Sigmoid colon (tissue), 7 donors: ENCODE measurements around the gene MIEF1. TPM values are rescaled to one million over a fixed set of nuclear protein-coding genes. Genes with fewer than 3 reads are reported as not detected.

ENCODE experiments used
- DNase-seq: peaks from one replicate; pipeline ENCODE4 v3.0.0-alpha.2; 2019
- H3K27ac ChIP-seq, 4 donors: fragments of 200-600 bp; sonication (generic); one replicate each; pipeline ENCODE4 v1.5.1; 2016 to 2019; ENCODE audit warnings: mild to moderate bottlenecking in 1 of 4
- H3K27me3 ChIP-seq, 3 donors: fragments of 200-600 bp; sonication (generic); one replicate each; pipeline ENCODE4 v1.5.1; 2019; ENCODE audit warnings: mild to moderate bottlenecking in 1 of 3
- H3K36me3 ChIP-seq, 4 donors: fragments of 200-600 bp; sonication (generic); one replicate each; pipeline ENCODE4 v1.5.1; 2016 to 2019
- H3K4me1 ChIP-seq, 4 donors: fragments of 200-600 bp; sonication (generic); one replicate each; pipeline ENCODE4 v1.5.1; 2017 to 2019
- H3K4me3 ChIP-seq, 4 donors: fragments of 200-600 bp; sonication (generic); one replicate each; pipeline ENCODE4 v1.5.1; 2017 to 2019; ENCODE audit warnings: mild to moderate bottlenecking in 2 of 4, moderate library complexity in 1 of 4
- H3K9me3 ChIP-seq, 4 donors: fragments of 200-600 bp in 3 of 4; sonication (generic) in 3 of 4; one replicate each; pipeline versions ENCODE4 v1.5.1 to v1.6.1; 2013 to 2019
- EP300 ChIP-seq, 4 donors: sonication (generic); formaldehyde crosslinking; IDR thresholded peaks; one replicate each; pipeline ENCODE4 v1.6.1; 2017; ENCODE audit warnings: antibody characterized with exemption in 4 of 4
- POLR2A ChIP-seq, 2 donors: fragments of 450-650 bp; IDR thresholded peaks; one replicate each; pipeline ENCODE4 v1.6.1; 2016; ENCODE audit warnings: antibody characterized with exemption in 2 of 2, mild to moderate bottlenecking in 2 of 2, moderate library complexity in 2 of 2
- POLR2AphosphoS5 ChIP-seq, 4 donors: sonication (generic); formaldehyde crosslinking; IDR thresholded peaks; one replicate each; pipeline ENCODE4 v1.6.1; 2017; ENCODE audit warnings: antibody characterized with exemption in 4 of 4
- WGBS, 2 donors: extraction: QIAGEN DNeasy Blood & Tissue Kit; methylation state at CpG; one replicate each; pipeline ENCODE4 v1.1.7; 2013; 5-methylcytosine and 5-hydroxymethylcytosine counted together
- intact Hi-C: fragments of 100-400 bp; cut with DNase I; formaldehyde crosslinking; loops from one replicate; pipeline ENCODE4 v1.15.1; 2023
- polyA plus RNA-seq, 3 donors: library from polyadenylated mRNA; stranded (reverse); fragments of 200-250 nt; gene quantifications; one replicate each; pipeline ENCODE4 v1.2.3, GENCODE V29; 2013
- total RNA-seq, 4 donors: library from RNA; depleted of rRNA; stranded (reverse); fragments of >200 nt; gene quantifications; one replicate each; pipeline ENCODE4 v1.1.0, GENCODE V29; 2016
- TF ChIP-seq, protein P1 (sequence below), 4 experiments: fragments of 450-650 bp in 3 of 4; fragments of 200-600 bp in 1 of 4; IDR thresholded peaks; one replicate each; pipeline ENCODE4 v1.5.1; 2016 to 2019; ENCODE audit warnings: antibody characterized with exemption in 4 of 4, mild to moderate bottlenecking in 3 of 4, moderate library complexity in 2 of 4
- donor health status: healthy with polysubstance abuse.
- donor health status: Bipolar disorder and iron deficiency.
- donor health status: healthy.

Gene MIEF1
- total and polyA plus RNA-seq, 7 donors = 9.0 to 25.4 (median 14.2) TPM

DNA sequence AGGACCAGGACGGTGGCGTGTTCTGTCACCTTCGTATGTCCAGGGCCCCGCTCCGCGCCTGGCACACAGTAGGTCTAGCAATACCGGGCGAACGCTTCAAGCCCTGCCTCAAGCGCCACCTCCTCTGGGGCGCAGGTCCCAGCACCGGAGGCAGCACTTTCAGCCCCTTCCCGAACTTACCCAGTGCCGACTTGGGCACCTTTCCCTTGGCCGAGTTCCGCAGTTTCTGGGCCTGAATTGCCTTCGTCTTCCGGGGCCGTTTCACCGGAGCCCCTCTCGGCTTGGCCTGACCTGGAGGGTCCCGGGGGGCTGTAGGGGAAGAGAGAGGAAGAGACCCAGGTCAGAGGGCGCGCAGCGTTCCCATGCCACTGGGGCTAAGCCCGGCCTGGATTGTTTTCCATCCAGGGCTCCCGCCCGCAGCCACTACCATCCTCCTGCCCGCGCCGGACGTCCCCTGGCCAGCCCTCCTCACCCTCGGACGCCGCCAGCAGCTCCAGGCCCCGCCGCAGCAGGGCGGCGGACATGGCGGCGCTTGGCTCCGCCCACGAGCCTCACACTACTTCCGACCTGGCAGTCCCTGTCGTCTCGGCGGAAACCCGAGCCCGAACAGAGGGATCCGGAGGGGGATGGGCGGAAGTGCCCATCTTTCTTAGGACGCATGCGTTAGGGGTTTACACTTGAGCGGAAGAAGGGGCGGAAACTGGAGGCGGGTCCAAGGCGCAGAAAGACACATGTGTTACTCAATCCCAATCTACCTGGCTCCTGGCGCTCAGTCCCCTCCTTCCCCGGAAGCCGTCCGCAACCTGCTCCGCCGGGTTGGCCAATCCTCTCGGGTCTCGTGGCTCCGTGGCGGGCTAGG is 30.4 kb downstream of the MIEF1 start, which contains the start of gene RPS19BP1:
TSS of gene RPS19BP1 (minus strand) at position 534 of the 859 bp plus-strand sequence. CDS start at position 524, 10 bp downstream.
- intact Hi-C loops = loop anchor here (5.0 kb wide), 4 partner anchors 380 to 660 kb away; partner anchors contain the start of genes CBX7 and TNRC6B

DNA sequence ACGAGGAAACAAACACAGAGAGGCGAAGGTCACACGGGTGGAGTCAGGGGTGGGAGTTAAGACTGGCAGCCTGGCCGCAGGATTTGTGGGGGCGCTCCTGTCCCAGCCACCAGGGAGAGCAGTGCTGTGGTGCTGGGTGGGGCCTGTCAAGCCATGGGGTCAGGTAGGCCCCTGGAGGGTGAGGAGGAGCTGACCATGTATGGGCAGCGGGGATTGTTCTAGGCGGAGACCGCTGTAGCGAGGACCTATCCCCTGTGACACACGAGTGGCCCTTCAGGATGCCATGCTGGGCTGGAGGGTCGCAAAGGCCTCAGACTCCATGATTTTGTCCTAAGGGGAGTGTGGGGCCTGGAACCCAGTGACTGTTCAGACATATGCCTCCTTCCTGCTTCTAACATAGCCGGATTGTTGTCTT is 32.0 kb downstream of the MIEF1 start:
- Histone ChIP-seq H3K4me3 (peak overlapping the region in 1 of 4 donors; percentile 13), H3K9me3 (no peaks in the 10 kb centered on the region), H3K4me1 (peaks cover 2 to 44% (median 40%) of the 10 kb centered on the region in 4 donors), H3K36me3 (peaks cover 0 to 14% (median 6%) of the 10 kb centered on the region in 4 donors), H3K27me3 (no peaks in the 10 kb centered on the region), H3K27ac (peak overlapping the region in 3 of 4 donors; percentile 41 to 99 (median 48))
- no peak for TF ChIP-seq POLR2AphosphoS5 (IDR thresholded peaks at IDR 0.05)
- 68 to 82% methylated on average over 12 of the region's 12 CpGs for WGBS, 2 donors
- intact Hi-C loops = loop anchor here (2.0 to 5.0 kb wide), 6 partner anchors 382 to 813 kb away; partner anchors contain the start of genes ADSL, CBX7 and TNRC6B
- no peak for DNase-seq

More for the DNA sequence above, 30.4 kb downstream of the MIEF1 start, which contains the start of gene RPS19BP1:
- Histone ChIP-seq H3K9me3 (no peaks in the 10 kb centered on the region), H3K27me3 (no peaks in the 10 kb centered on the region), H3K27ac (peak within 1 kb of the TSS; percentile 85 to 99 (median 88)), H3K4me1 (peaks cover 3 to 60% (median 57%) of the 10 kb centered on the region in 4 donors), H3K4me3 (peak within 1 kb of the TSS; percentile 60 to 98 (median 78)), H3K36me3 (peaks cover 0 to 14% (median 6%) of the 10 kb centered on the region in 4 donors)
- TF ChIP-seq POLR2AphosphoS5 (IDR thresholded peaks at IDR 0.05) (peak; percentile 82 to 96 (median 95)), POLR2A (IDR thresholded peaks at IDR 0.05) (peak; percentile 84 to 89), EP300 (IDR thresholded peaks at IDR 0.05) (peak in 1 of 4 donors; percentile 76)
- TF ChIP-seq, protein P1, sequence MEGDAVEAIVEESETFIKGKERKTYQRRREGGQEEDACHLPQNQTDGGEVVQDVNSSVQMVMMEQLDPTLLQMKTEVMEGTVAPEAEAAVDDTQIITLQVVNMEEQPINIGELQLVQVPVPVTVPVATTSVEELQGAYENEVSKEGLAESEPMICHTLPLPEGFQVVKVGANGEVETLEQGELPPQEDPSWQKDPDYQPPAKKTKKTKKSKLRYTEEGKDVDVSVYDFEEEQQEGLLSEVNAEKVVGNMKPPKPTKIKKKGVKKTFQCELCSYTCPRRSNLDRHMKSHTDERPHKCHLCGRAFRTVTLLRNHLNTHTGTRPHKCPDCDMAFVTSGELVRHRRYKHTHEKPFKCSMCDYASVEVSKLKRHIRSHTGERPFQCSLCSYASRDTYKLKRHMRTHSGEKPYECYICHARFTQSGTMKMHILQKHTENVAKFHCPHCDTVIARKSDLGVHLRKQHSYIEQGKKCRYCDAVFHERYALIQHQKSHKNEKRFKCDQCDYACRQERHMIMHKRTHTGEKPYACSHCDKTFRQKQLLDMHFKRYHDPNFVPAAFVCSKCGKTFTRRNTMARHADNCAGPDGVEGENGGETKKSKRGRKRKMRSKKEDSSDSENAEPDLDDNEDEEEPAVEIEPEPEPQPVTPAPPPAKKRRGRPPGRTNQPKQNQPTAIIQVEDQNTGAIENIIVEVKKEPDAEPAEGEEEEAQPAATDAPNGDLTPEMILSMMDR (IDR thresholded peaks at IDR 0.05) = no peak
- peak; percentile 100 for DNase-seq
- WGBS, 2 donors = 0% methylated on average over 67 of the region's 67 CpGs

DNA sequence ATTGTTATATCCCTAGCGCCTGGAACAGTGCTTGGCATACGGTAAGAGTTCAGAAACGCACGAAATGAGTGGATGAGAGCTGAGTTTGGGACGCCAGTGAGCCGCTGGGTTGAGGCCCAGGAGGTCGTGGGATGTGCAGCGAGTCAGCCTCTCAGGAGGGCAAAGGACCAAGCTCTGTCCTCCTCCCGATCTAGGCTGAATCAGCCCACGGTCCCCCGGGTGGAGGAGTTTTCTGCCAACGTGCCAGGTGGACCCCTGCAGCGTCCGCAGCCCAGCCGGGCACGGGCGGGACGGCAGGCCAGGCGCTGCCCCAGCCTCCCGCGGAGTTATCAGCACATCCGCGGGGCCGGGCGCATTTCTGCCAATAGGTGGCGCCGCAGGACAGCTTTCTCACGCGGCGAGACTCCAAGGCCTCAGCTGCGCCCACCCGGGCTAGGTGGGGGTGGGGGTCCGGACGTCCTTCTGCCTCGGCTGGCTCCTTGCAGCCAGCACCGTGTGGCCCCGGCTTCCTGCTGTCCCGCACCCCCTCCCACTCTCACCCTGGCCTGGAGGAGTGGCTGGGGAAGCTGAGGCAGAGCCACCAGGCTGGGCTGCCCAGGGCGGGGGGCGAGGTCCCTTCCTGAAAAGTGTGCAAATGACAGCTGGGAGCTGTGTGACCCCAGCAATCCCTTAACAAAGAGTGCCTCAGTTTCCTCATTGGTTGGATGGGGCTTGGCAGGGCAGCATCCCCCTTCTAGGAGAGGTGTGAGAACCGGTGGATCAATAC is 32.7 kb downstream of the MIEF1 start:
- H3K36me3 ChIP-seq = peaks cover 0 to 8% (median 3%) of the 10 kb centered on the region in 4 donors
- DNase-seq = peak; percentile 92
- peaks cover 0 to 37% (median 34%) of the 10 kb centered on the region in 4 donors for H3K4me1 ChIP-seq
- peak overlapping the region in 2 of 4 donors; percentile 11 to 13 for H3K4me3 ChIP-seq
- no peaks in the 10 kb centered on the region for H3K27me3 ChIP-seq
- no peaks in the 10 kb centered on the region for H3K9me3 ChIP-seq
- peak overlapping the region in 3 of 4 donors; percentile 41 to 99 (median 48) for H3K27ac ChIP-seq
- TF ChIP-seq POLR2AphosphoS5 (IDR thresholded peaks at IDR 0.05) = peak in 1 of 4 donors; percentile 20
- TF ChIP-seq, protein P1 (IDR thresholded peaks at IDR 0.05) = peak; percentile 85 to 97 (median 92)
- TF ChIP-seq POLR2A (IDR thresholded peaks at IDR 0.05) = no peak
- 4 to 11% methylated on average over 41 of the region's 41 CpGs for WGBS, 2 donors
- intact Hi-C loops = loop anchor here (2.0 to 5.0 kb wide), 6 partner anchors 382 to 812 kb away; partner anchors contain the start of genes ADSL, CBX7 and TNRC6B

DNA sequence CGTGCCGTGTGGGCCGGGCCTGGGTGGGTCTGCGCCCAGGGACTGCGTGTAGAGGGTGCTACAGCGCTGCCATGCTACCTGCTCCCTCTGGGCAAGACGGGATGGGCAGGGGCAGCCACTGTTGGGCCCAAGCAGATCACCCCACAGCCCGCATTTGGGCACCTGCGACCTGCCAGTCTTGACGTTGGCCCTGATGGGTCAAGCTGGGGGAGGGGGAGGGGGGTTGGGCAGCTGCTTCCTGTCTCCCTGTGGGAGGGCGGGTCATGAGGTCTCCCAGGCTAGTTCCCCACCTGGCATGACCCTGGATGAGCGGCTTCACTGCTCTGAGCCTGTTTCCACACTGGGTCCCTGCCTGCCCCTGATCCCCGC is 33.3 kb downstream of the MIEF1 start:
- DNase-seq = no peak
- Histone ChIP-seq H3K27ac (no peak overlapping the region), H3K4me3 (no peak overlapping the region), H3K9me3 (no peaks in the 10 kb centered on the region), H3K4me1 (peaks cover 0 to 31% (median 28%) of the 10 kb centered on the region in 4 donors), H3K36me3 (peaks cover 0 to 2% (median 0%) of the 10 kb centered on the region in 4 donors), H3K27me3 (no peaks in the 10 kb centered on the region)
- intact Hi-C loops = loop anchor here (2.0 kb wide), 2 partner anchors 489 to 811 kb away; partner anchors contain the start of gene ADSL
- 39 to 49% methylated on average over 13 of the region's 13 CpGs for WGBS, 2 donors
- TF ChIP-seq, protein P1 (IDR thresholded peaks at IDR 0.05) = no peak
- TF ChIP-seq EP300 (IDR thresholded peaks at IDR 0.05) (no peak), POLR2A (IDR thresholded peaks at IDR 0.05) (no peak), POLR2AphosphoS5 (IDR thresholded peaks at IDR 0.05) (no peak)
